GM18870 (cell line): ENCODE data around the gene ROBO4.

Experiments
- ATAC-seq: cut with Tn5 transposase; IDR thresholded peaks from one replicate; pipeline ENCODE4 v1.9.1; 2021; ENCODE audit warnings: moderate library complexity; ENCODE audit not compliant: unreplicated experiment

ROBO4 gene

DNA sequence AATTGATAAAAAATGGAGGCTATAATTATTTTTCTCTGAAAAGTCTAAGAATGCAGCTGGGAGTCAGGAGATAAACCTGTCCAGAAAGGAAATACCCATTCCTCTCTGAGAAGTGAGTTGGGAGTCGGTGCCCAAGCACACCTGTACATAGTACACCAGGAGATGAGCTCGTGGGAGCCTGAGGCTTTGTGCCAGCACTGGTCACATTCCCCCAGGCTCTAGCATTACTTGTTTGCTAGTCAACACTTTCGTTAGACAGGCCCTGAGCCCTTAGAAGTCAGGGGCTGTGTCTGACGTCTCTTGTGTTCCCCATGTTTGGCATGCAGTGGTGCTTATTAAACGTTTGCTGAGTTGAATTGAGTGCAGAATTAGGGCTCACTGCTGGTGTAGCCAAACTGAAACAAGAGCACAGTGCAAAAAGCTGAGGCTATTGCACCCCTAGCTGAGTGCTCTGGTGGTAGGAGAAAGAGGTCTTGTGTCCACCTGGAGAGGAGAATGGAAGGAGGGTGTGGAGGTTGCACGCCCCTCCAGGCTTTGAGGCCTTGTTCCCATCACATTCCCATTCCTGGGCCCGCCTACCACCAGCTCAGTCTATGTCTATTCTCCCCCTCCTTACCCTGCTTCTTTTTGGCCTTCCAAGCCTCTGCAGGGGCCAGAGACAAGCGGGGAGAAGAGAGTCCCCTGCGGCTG lies 6.8 kb downstream of the ROBO4 start:
- ATAC-seq = no peak

DNA sequence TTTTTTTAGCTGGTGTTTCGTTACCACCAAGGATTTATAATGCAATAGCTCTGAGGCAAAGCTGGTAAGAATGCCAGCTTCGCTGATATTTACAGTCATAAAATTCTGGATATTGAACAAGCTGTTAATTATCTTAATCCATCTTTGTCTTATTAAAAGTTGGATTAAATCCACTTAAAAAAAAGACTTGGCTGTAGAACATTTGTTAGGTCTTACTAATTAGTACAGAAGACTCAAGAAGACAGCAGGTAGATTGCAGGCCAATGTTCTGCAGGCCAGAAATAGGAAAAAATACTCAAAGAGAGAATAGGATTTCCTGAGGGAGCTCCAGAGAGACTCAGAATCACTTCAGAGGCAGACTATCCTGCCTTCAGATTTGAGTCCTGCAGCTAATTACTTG lies 7.5 kb downstream of the ROBO4 start:
- ATAC-seq = no peak

DNA sequence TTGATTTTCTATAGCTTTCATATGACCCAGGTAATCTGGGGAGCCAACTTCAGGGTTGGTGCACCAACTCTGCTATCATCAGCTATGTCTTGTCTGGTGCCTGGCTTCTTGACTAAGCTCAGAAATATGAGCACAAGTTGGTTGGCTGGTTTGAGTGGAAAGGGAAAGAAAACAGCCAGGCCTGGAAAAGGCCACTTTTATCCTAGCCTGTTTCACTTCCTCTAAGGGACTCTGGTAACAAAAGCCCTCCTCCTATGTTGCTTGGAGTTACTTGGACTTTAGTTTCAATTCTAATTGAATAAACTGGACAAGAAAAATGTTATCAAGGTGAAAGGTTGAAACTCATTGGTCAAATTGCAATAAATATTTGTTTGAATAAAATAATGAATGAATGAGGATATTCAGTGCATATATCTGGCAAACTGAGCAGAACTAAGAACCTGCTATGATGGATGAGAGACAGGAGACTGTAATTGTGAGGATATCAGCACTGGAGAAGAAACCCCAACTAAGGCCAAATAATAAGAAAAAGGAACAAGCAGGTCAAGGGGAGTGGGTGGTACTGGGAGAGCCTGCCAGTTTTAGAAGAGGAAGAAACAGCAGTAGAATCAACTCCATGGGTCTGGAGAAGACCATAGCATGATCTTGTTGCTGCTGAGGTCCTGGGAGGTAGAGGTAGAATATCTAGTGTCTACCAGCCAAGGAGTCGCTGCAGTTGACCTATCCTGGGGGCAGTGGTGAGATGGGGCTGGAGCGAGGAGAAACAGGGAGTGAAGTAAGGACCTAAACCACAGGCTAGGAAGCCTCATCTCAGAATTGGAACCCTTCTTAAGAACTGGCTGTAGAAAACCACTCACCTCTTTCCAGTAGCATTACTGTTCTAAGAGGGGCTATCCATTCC lies 8.2 kb downstream of the ROBO4 start:
- no peak for ATAC-seq

DNA sequence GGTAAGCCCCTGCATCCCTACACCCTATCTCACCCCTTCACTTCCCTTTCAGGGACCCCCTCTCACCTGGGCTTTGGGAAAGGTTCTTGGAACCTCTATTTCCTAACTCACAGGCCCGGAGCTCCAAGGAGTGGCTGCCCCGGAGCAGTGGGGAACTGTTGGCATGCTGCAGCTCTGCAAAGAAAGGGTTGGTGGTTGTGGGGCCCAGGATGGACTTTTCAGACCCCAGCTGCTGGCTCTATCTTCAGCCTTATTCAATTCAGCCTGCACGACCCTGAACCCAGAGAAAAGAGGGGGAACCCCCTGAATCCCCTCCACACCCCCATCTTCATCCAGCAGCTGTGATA lies 10.0 kb downstream of the ROBO4 start:
- no peak for ATAC-seq

DNA sequence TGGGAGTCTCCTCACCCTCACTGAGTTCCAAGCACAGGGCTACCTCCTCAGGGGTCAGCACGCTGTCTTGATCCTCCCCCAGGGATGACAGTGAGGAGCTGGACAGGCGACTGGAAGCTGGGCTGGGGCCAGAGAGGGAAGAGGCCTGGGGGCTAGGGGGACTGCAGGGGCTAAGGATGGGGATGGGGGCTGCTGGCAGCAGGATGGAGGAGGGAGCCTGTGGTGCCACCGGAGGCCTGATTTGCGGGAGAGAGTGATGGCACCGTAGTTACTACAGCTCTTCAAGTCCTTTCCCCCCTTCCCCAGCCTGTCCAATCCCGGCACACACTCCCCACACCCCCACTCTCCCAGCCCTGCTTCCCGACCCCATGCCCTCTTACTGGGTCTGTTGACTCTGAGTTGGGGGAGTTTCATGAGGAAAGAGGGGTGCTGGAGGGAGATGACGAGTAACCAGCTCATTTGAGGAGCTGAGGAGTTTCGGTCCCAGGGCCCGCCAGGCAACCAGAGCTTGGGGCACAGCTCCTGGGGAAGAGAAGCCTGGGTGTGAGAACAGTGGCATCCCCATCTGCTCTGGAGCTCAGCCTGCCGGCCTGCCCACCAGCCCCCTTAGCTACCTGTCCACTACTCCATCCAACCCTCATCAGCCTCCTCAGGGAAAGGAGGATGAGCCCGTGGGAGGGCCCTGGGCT lies 10.5 kb downstream of the ROBO4 start:
- ATAC-seq = no peak

DNA sequence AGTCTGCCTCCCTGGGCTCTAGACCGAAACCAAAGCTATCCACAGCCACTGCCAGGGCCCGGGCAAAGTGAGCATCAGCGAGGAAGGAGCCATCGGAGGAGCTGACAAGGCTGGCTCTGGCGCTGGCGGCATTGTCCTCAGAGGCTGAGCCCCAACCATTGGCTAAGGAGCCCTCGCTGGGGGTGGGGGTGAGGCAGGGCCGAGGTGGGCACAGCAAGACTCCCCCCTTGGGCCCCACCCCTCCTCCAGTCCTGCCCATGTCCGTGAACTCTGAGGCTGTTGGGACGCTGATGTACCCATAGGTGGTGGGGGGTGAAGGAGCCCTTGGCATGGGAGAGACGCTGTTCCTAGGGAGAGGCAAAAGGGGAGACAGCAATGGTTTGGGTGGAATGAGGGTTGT lies 11.2 kb downstream of the ROBO4 start:
- ATAC-seq = no peak

DNA sequence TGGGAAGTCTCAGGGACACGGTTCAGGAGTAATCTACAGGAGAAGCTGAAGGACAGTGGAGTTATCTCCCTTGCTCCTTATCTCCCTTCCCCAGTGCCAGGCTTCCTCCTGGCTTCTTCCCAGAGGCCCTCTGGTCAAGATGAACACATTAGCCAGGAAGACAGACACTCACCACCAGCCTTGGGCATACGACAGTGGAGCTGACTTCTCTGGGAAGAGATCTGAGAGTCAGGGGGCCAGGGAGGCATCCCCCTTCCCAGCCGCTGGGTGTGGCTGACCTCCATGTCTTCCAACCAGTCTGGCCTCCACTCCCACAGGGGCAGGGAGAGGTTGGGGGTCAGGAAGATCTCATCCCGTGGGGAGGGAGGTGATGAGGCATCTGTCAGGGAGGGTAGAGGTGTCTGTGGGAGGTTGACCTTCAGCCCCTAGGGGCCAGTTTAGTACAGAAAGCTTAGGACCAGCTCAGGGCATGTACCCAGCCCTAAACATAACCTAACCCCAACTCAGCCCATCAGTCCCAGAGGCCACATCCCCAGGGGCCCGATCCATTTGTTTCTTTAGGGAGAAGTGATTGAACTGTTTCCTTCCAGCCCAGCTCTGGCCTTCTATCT lies 12.7 kb downstream of the ROBO4 start:
- ATAC-seq = no peak

DNA sequence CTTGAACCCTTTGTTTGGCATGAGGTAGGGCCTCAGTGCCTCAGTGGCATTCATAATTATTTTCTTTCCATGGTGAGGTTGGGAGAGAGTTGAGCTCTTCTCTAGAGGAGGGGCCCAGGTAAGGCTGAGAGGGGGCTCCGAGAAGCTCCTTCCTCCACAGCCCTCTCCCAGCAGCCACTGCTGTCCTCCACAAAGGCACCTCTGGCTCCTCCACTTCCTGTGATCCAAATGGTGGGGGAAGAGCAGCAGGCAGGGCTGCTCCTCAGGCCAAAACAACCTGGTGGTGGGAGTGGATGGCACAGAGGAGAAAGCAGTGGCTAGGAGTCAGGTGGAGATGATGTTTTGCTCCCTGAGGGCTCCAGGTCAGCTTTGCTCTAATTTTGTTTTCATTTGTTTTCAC lies 13.3 kb downstream of the ROBO4 start:
- ATAC-seq = no peak

DNA sequence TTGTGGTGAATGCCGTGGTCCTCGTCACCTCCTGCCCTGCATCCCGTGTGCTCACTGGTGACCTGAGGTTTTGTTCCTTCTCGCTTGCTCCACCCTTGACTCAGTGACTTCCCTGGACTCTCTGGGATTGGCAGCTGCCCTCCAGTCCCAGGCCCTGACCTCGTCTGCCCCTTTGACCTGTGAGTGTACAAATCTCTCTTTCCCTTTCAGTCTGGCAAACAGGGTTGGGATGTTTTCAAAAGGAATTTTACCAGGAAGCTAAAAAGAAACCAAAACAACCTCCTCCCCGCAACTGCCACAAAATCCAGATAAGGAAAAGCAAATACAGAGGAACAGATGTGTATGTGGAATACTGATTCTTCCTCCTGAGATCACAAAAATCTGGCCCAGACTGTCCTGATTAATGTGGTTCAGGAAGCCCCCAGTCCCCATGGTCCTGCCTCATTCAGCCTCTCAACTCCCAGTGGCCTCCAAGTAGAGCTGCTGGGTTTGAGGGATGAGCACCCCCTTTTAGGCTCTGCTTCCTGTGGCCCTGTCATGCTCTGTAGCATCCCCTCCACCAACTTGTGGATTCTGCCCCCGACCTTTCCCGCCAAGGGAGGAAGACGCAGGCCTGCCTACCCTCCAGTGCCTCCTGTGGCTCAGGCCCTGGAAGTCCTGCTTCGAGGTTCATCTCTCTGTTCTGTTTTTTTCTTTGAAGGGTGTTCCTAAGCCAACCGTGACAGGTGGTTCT lies 15.2 kb downstream of the ROBO4 start:
- no peak for ATAC-seq

DNA sequence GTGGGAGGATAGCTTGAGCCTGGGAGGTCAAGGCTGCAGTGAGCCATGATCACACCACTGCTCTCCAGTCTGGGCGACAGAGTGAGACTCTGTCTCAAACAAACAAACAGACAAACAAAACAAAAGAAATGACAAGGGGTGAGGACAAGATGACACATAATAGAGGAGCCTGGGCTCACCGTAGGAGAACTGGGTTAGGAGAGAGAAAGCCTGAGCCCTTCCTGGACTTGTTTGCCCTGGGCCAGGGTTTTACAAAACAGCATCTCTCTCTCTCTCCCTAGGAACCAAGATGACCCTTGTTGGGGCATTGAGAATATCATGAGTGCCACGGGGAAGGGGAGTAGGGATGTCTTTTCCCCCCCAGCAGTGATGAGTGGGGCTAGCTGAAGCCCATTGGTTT lies 16.7 kb downstream of the ROBO4 start:
- no peak for ATAC-seq

DNA sequence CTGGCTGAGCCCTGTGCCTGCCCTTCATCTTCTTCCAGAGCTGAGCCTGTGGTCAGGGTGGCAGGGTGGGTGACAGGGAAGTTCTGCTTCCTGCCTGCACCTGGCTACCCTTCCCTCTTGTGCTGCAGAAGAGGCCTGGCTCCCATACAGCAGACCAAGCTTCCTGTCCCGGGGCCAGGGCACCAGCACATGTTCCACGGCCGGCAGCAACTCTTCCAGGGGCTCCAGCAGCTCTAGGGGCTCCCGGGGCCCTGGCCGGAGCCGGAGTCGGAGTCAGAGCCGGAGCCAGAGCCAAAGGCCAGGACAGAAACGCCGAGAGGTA lies 17.4 kb downstream of the ROBO4 start:
- ATAC-seq = no peak

DNA sequence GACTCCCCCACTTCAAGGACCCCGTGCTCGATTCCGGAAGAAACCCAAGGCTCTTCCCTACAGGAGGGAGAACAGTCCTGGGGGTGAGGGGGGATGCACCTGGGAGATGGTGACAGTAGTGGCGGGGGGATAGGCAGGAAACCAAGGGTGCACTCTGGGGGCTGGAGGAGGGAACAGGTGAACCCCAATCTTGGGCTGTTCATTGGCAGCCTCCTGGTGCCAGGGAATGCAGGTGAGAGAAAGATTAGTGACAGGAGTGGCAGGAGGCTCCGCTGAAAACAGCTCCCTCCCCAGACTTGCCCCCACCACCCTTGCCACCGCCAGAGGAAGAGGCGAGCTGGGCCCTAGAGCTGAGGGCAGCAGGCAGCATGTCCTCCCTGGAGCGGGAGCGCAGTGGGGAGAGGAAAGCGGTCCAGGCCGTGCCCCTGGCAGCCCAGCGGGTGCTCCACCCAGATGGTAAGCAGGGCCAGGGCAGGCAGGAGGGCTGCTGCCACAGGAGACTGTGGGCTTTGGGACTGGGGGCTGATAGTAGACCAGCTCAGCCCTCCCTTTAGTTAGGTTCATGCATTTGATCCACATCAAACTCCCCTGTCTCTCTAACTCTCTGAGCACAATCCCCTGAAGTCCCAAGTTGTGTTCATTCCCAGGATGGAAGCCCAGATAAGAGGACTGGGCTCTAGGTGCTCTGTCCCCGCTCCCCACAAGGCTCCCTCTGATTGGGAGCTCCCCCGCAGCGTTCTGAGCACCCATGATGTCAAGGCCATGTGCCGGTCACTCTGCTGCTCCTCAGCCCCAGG lies 18.0 kb downstream of the ROBO4 start:
- ATAC-seq = no peak

DNA sequence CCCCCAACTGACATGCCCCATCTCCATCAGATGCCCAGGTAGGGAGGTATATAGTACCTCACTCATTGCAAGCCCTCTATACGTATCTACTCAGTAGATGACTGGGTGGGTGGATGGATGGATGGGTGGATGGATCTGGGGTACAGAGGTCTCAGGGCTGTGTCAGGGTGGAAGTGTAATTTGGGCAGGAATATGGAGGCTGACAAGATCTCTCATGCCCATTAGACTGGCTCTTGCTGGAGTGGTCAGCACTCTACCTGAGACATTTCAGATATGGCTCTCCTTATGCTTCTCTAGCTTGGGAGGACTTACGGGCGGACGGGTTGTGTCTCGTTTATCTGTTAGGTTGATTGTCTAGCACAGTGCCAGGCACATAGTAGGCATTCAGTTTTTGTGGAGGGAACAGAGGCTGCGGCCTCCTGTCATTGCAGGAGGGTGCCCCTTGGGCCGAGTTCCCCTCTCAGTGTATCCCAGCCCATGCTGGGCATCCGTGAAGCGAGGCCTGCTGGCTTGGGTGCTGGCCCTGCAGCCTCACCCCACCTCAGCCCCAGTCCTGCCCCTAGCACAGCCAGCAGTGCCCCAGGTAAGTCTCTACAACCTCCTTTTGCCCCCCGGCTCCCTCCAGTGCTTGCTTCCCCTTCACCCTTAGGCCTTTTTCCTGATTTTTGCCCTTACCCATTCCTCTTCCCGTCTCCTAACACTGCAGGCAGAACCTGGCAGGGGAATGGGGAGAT lies 18.7 kb downstream of the ROBO4 start:
- no peak for ATAC-seq

DNA sequence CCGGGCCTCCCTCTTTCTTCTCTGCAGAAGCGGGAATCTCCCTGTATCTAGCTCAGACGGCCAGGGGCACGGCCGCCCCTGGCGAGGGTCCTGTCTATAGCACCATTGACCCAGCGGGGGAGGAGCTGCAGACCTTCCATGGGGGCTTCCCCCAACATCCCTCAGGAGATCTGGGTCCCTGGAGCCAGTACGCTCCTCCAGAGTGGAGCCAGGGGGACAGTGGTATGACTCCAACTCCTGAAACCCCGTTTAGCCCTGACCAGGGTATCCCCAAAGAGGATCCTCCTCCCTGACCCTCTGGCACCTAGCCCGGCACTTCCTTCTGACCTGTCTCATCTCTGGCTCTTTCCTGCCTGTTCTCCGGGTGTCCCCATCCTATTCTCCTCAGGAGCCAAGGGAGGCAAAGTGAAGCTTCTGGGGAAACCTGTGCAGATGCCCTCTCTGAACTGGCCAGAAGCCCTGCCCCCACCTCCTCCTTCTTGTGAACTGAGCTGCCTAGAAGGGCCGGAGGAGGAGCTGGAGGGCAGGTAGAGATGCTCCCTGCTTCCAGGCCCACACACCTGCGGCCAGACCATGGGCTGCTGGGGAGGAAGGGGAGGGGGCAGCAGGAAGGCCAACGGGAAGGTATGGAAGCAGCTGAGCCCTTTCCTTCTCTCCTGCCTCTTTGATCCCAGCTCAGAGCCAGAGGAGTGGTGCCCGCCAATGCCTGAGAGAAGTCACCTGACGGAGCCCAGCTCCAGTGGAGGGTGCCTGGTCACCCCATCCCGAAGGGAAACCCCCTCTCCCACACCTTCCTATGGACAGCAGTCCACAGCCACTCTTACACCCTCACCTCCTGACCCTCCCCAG lies 19.5 kb downstream of the ROBO4 start:
- no peak for ATAC-seq

DNA sequence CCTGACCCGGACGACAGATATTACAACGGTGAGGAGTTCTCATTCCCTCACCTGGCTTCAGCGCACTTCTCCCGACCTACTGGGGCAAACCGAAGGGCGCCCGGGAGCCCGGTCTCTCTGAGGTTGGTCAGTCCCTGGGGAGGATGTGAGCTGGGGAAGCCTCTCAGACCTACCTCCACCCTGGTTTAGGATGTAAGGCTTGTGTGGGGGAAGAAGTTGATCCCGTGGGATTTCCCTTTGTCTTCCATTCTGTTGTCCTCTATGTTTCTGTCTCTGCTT lies 20.1 kb downstream of the ROBO4 start:
- ATAC-seq = no peak

DNA sequence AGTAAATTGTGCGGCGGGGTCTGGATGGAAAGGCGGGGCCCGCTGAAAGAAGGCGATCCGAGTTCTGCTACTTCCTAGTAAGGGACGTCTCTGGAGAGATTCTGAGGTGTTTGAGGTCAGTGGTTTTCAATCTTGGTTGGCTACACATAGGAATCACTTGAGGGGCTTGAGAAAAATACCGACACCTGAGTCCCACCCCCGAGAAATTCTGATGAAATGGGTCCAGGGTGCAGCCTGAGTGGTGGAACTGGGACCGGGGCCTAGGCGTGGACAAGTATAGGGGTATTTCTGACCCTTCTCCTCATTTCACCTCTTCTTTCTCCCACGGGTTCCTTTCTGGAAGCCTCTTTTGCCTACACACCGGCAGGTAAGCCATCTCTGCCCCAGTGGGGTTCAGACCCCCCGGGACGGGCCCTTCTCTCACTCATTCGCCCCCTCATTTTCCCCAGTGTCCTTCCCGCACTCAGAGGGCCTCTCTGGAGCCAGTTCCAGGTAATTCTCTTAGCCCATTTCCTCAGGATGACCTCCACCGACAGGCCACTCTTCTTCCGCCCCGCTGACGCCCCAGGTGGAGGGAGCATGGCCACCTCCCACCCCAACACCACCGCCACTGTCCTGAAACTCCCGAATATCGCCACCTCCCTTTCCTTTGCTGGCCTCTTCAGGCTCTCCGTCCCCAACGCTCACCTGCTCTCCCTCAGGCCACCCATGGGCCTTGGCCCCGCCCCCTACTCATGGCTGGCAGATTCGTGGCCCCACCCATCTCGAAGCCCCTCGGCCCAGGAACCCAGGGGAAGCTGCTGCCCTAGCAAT lies 20.6 kb downstream of the ROBO4 start:
- ATAC-seq = no peak

DNA sequence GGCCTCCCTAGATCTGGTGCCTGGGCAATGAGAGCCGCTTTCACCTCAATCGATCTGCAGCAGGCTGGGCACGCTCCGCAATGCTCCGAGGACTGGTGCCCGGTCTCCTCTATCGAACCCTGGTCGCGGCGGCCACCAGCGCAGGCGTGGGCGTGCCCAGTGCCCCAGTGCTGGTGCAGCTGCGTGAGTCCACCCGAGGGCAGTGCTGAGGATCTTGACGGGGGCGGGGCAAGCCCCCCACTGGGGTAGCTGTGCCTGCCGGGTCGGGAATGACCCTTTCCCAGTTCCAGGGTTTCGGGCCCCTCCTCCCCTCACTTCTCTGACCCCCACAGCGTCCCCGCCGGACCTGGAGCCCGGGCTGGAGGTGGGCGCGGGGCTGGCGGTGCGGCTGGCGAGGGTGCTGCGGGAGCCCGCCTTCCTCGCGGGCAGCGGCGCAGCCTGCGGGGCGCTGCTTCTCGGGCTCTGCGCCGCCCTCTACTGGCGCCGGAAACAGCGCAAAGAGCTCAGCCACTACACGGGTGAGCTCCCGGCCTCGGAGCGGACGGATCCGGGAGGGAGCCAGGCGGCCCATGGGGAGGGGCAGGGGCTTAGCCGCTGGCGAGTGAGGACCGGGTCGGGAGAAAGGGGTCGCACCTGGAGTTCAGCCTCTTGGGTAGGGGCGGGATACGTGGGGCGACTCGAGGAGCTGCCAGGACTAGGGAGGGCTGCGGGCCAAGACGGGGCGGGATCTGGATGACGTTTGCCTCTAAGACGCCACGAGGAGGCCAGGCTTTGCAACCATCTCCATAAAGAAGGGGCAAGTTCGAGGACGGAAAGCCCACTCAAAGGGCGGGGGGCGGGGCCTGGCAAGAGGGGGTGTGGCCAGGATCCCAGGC lies 21.5 kb downstream of the ROBO4 start:
- peak; percentile 58 for ATAC-seq
